DND-41 (cell line): Measurements from ENCODE around the gene VMO1.

Source experiments
- ATAC-seq: fragments of 200-7000 bp; cut with Tn5 transposase; 3 replicates; pipeline ENCODE4 v1.9.1; 2021; ENCODE audit warnings: low read depth; ENCODE audit not compliant: insufficient read depth
- DNase-seq: peaks from one replicate; pipeline ENCODE4 v3.0.0-alpha.2; 2020
- H2AFZ ChIP-seq: 2 replicates; pipeline ENCODE4 v1.6.0; 2012; ENCODE audit warnings: low read depth, low read length
- H3K27ac ChIP-seq: 2 replicates; pipeline ENCODE4 v1.5.1; 2012; ENCODE audit warnings: low read length, inconsistent platforms
- H3K27me3 ChIP-seq: fragments of 200-600 bp; sonication (generic); 2 replicates; pipeline ENCODE4 v1.6.0; 2012; ENCODE audit warnings: low read length, mild to moderate bottlenecking, inconsistent platforms; ENCODE audit not compliant: insufficient read depth, poor library complexity
- H3K36me3 ChIP-seq: 2 replicates; pipeline ENCODE4 v1.5.1; 2012; ENCODE audit warnings: low read length, inconsistent platforms; ENCODE audit not compliant: insufficient read depth
- H3K4me1 ChIP-seq: 2 replicates; pipeline ENCODE4 v1.5.1; 2012; ENCODE audit warnings: mild to moderate bottlenecking, low read length; ENCODE audit not compliant: insufficient read depth
- H3K4me2 ChIP-seq: 2 replicates; pipeline ENCODE4 v1.6.0; 2012; ENCODE audit warnings: mild to moderate bottlenecking, moderate library complexity, low read length, inconsistent platforms; ENCODE audit not compliant: insufficient read depth
- H3K4me3 ChIP-seq, 2 experiments: fragments of 200-600 bp in 1 of 2; shearing (Covaris generic) in 1 of 2; 2 replicates each; pipeline ENCODE4 v1.5.1; 2012 to 2016; ENCODE audit warnings: inconsistent platforms in 2 of 2, low read length in 2 of 2, mild to moderate bottlenecking in 2 of 2, low read depth in 1 of 2, moderate library complexity in 1 of 2
- H3K79me2 ChIP-seq: 2 replicates; pipeline ENCODE4 v1.6.0; 2012; ENCODE audit warnings: low read length, inconsistent platforms; ENCODE audit not compliant: insufficient read depth
- H3K9ac ChIP-seq: 2 replicates; pipeline ENCODE4 v1.6.0; 2012; ENCODE audit warnings: low read depth, mild to moderate bottlenecking, inconsistent platforms, low read length, moderate library complexity
- H3K9me3 ChIP-seq: 2 replicates; pipeline ENCODE4 v1.5.1; 2012; ENCODE audit warnings: low read length, moderate library complexity, mild to moderate bottlenecking, inconsistent platforms; ENCODE audit not compliant: insufficient read depth, severe bottlenecking
- H4K20me1 ChIP-seq: 2 replicates; pipeline ENCODE4 v1.6.0; 2012; ENCODE audit warnings: low read length; ENCODE audit not compliant: insufficient read depth
- EZH2 ChIP-seq: IDR thresholded peaks from 3 replicates; pipeline ENCODE4 v1.6.1; 2012; ENCODE audit warnings: borderline replicate concordance, low read depth, mild to moderate bottlenecking, moderate library complexity, low read length, inconsistent platforms; ENCODE audit not compliant: severe bottlenecking
- TF ChIP-seq, protein P1 (sequence below): IDR thresholded peaks from 2 replicates; pipeline ENCODE4 v1.5.1; 2012; ENCODE audit warnings: borderline replicate concordance, low read length, moderate library complexity, mild to moderate bottlenecking; ENCODE audit not compliant: poor library complexity, severe bottlenecking; ENCODE audit errors: extremely low read depth

VMO1 gene

DNA sequence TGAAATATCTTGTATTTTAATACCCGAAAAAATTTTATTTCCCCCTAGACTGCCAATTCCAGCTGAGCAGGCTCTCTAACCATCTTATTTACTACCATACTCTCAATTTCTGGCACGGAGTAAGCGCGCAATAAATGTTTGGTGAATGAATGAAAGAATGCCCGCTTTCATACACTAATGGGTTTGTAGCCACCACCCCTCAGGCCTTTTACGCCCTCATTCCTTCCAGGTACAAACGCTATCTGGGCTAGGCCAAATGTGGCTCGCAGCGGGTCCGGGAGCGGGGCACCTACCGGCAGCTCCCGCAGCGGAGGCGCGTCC lies 20.3 kb upstream of the VMO1 start:
- TF ChIP-seq, protein P1, sequence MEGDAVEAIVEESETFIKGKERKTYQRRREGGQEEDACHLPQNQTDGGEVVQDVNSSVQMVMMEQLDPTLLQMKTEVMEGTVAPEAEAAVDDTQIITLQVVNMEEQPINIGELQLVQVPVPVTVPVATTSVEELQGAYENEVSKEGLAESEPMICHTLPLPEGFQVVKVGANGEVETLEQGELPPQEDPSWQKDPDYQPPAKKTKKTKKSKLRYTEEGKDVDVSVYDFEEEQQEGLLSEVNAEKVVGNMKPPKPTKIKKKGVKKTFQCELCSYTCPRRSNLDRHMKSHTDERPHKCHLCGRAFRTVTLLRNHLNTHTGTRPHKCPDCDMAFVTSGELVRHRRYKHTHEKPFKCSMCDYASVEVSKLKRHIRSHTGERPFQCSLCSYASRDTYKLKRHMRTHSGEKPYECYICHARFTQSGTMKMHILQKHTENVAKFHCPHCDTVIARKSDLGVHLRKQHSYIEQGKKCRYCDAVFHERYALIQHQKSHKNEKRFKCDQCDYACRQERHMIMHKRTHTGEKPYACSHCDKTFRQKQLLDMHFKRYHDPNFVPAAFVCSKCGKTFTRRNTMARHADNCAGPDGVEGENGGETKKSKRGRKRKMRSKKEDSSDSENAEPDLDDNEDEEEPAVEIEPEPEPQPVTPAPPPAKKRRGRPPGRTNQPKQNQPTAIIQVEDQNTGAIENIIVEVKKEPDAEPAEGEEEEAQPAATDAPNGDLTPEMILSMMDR, result no peak
- no peak for TF ChIP-seq EZH2
- peak overlapping the region; percentile 78 for H2AFZ ChIP-seq
- H3K27ac ChIP-seq, result peak overlapping the region; percentile 44; the same call in 1 of the 2 replicates

DNA sequence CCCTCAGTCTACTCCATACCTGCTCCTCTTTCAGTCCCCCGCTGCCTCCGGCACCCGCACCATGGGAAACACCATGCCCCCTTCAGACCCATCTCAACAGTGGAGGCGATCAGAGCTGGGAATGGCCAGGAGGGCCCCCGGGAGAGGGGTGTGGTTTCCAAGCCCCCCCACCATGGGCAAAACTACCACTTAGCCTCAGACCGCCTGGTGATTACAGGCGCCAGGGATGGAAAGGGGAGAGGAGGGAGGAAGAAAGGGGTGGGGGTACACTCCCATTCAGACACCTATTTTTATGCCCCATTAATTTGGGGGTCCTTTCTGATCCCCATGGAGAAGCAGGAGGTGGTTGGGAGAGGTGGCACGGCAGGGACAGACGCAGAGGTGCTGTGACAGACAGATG lies 16.1 kb upstream of the VMO1 start, which contains the start of gene C17orf114:
Gene C17orf114 (minus strand): TSS at position 101 of the 400 bp plus-strand sequence.
- Histone ChIP-seq H3K27ac (no peak within 1 kb of the TSS), H3K4me2 (no peak within 1 kb of the TSS), H3K9me3 (no peaks in the 10 kb centered on the region), H4K20me1 (peaks cover 8% of the 10 kb centered on the region; the same call in 1 of the 2 replicates), H3K4me1 (peaks cover 22% of the 10 kb centered on the region), H3K27me3 (no peaks in the 10 kb centered on the region), H3K4me3 (no peak within 1 kb of the TSS), H2AFZ (no peak within 1 kb of the TSS), H3K79me2 (peaks cover 9% of the 10 kb centered on the region), H3K36me3 (peaks cover 19% of the 10 kb centered on the region), H3K9ac (no peak within 1 kb of the TSS)
- ATAC-seq, result no peak
- DNase-seq, result no peak
- no peak for TF ChIP-seq EZH2
- TF ChIP-seq, protein P1, result no peak

More for the DNA sequence above, 20.3 kb upstream of the VMO1 start:
- H4K20me1 ChIP-seq, result no peaks in the 10 kb centered on the region
- no peak for ATAC-seq
- no peaks in the 10 kb centered on the region for H3K9me3 ChIP-seq
- no peaks in the 10 kb centered on the region for H3K27me3 ChIP-seq
- H3K79me2 ChIP-seq, result no peaks in the 10 kb centered on the region
- peak overlapping the region; percentile 58 to 81 for H3K4me3 ChIP-seq
- peaks cover 19% of the 10 kb centered on the region for H3K4me1 ChIP-seq
- no peak for DNase-seq
- peak overlapping the region; percentile 79 for H3K9ac ChIP-seq
- no peaks in the 10 kb centered on the region; the same call in 1 of the 2 replicates for H3K36me3 ChIP-seq
- peak overlapping the region; percentile 97 for H3K4me2 ChIP-seq

DNA sequence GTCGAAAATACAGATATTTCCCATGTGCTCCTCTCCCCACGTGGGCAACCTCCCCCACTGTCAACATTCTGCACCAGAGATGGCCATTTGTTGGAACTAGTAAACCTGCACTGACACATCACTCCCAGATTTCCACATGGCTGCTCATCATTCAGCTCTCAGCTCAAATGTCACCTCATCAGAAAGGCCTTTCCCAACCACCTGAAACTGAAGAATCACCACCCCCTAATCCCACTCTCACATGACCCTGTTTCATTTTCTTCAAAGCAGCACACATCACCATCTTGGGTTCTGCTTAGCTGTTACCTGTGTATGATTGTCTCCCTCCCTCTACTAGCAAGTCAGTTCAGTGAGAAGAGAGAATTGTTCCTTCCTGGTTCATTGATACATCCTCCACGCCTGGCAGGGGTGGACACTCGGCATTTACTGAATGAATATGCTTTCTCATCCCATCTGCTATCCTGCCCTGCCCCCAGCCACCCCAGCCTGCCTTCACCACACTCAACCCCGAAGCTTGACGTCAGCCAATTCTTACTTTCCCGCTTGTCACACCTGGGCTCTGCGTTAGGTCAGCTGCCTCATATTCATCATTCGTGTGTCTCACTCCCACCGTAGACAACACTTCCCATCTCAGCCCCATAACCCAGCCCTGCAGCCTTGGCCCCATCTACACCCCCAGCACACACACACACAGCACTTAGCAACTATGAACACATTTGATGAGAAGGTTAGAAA lies 14.5 kb upstream of the VMO1 start:
- H3K27ac ChIP-seq, result no peak overlapping the region
- H3K36me3 ChIP-seq, result peaks cover 22% of the 10 kb centered on the region
- H3K4me1 ChIP-seq, result peaks cover 20% of the 10 kb centered on the region
- no peaks in the 10 kb centered on the region for H3K27me3 ChIP-seq
- H3K9me3 ChIP-seq, result no peaks in the 10 kb centered on the region
- H3K9ac ChIP-seq, result no peak overlapping the region
- H2AFZ ChIP-seq, result no peak overlapping the region
- TF ChIP-seq, protein P1, result no peak
- no peak overlapping the region for H3K4me2 ChIP-seq
- no peak overlapping the region for H3K4me3 ChIP-seq
- ATAC-seq (no peak), DNase-seq (no peak)
- H4K20me1 ChIP-seq, result peaks cover 12% of the 10 kb centered on the region; the same call in 1 of the 2 replicates
- peaks cover 21% of the 10 kb centered on the region for H3K79me2 ChIP-seq
